Heart left ventricle (tissue), 13 donors: Measurements from ENCODE around the gene VCL.

ENCODE experiments used
- POLR2A ChIP-seq, 2 donors: fragments of 450-650 bp; IDR thresholded peaks; one replicate each; pipeline ENCODE4 v1.6.1; 2017; ENCODE audit warnings: antibody characterized with exemption in 2 of 2, mild to moderate bottlenecking in 2 of 2, moderate library complexity in 2 of 2
- TF ChIP-seq, protein P1 (sequence below), 12 donors: fragments of 200-600 bp; sonication (generic) in 4 of 12; IDR thresholded peaks; one replicate each; pipeline versions ENCODE4 v1.5.0 to v1.8.0; 2018 to 2022; ENCODE audit warnings: antibody characterized with exemption in 12 of 12, mild to moderate bottlenecking in 5 of 12
- donor health status: ischemic (EF 13 %, LVEDD 7.1; RV severe dilation, severe dysfunction).
- donor health status: DM: no; HTN: yes; CAD: no.
- donor health status: DM: no; HTN: no; CAD: no.
- donor health status: ischemic (EF 25% LVEDD 6.9; RV normal size, moderate dysfunction).
- donor health status: ischemic (EF 25% LVEDD 5.7; RV mildly dilated, moderate dysfunction).
- donor health status: ischemic (EF 35%, LVEDD 5.7; RV mildly dilated, moderate dysfunction).
- donor health status: nonischemic (EF 11% LVEDD 7.7; RV severe dilation, severe dysfunction).
- donor health status: DM: yes; HTN: yes; CAD: no.
- donor health status: PGD.
- donor health status: ischemic (EF 29% LVEDD 5.4; RV normal size, mild dysfunction).
- donor health status: nonischemic (EF 23%, LVEDD 6.1; RV moderate dilation, normal function).

DNA sequence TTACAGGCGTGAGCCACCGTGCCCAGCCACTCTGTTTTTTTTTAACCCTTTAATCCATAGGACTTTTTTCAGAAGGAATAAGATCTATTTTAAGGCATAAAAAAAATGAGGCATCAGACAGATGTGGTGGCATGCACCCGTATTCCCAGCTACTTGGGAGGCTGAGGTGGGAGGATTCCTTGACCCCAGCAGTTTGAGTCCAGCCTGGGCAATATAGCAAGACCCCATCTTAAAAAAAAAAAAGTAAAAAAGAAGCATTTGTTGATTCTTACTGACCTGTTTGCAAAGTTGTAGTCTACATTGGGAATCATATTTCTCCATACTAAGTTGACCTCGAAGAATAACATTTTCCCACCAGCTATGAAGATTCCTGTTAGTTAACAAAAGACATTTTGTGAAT, 38.6 kb downstream of the VCL start:
- TF ChIP-seq, protein P1, sequence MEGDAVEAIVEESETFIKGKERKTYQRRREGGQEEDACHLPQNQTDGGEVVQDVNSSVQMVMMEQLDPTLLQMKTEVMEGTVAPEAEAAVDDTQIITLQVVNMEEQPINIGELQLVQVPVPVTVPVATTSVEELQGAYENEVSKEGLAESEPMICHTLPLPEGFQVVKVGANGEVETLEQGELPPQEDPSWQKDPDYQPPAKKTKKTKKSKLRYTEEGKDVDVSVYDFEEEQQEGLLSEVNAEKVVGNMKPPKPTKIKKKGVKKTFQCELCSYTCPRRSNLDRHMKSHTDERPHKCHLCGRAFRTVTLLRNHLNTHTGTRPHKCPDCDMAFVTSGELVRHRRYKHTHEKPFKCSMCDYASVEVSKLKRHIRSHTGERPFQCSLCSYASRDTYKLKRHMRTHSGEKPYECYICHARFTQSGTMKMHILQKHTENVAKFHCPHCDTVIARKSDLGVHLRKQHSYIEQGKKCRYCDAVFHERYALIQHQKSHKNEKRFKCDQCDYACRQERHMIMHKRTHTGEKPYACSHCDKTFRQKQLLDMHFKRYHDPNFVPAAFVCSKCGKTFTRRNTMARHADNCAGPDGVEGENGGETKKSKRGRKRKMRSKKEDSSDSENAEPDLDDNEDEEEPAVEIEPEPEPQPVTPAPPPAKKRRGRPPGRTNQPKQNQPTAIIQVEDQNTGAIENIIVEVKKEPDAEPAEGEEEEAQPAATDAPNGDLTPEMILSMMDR (IDR thresholded peaks at IDR 0.05) = no peak
- TF ChIP-seq POLR2A (IDR thresholded peaks at IDR 0.05) = no peak
